GM20000 (cell line): ENCODE data around the gene ZNF396.

Experiments
- DNase-seq: peaks from one replicate; pipeline ENCODE4 v3.0.0; 2012; ENCODE audit warnings: low spot score
- CTCF ChIP-seq: IDR thresholded peaks from 2 replicates; pipeline ENCODE4 v1.5.1; 2012; ENCODE audit warnings: mild to moderate bottlenecking, control low read depth; ENCODE audit errors: extremely low read depth, missing control alignments

ZNF396 gene

GRCh38 chr18:35376742-35377695 lies at the start of gene ZNF396:
ZNF396 (minus strand) TSS chr18:35377337; CDS start chr18:35374292, 3,045 bp downstream.
- TF ChIP-seq CTCF, result no peak
- DNase-seq, result peak; percentile 86

GRCh38 chr18:35426786-35427185 lies 49.6 kb upstream of the ZNF396 start:
- no peak for TF ChIP-seq CTCF
- DNase-seq, result no peak

- no peak for DNase-seq
- no peak for TF ChIP-seq CTCF
These were observed 47.2 kb upstream of the ZNF396 start for GRCh38 chr18:35424356-35424755.

- no peak for DNase-seq
- TF ChIP-seq CTCF, result no peak
These were observed 45.1 kb upstream of the ZNF396 start for GRCh38 chr18:35422237-35422636.

GRCh38 chr18:35418610-35419009 lies 41.5 kb upstream of the ZNF396 start:
- no peak for TF ChIP-seq CTCF
- no peak for DNase-seq

GRCh38 chr18:35417223-35417622 lies 40.1 kb upstream of the ZNF396 start:
- no peak for DNase-seq
- no peak for TF ChIP-seq CTCF

GRCh38 chr18:35415511-35416073 lies 38.5 kb upstream of the ZNF396 start:
- no peak for TF ChIP-seq CTCF
- DNase-seq, result no peak
